GM12878 (cell line): ENCODE measurements around the gene ASF1B. TPM values are rescaled to one million over a fixed set of nuclear protein-coding genes. Genes with fewer than 3 reads are reported as not detected.

Experiments used
- ASH2L ChIP-seq: fragments of 300-600, 200-600 bp; sonication (generic); IDR thresholded peaks from 2 replicates; pipeline ENCODE4 v1.6.1; 2017; ENCODE audit warnings: low read depth, mild to moderate bottlenecking, borderline replicate concordance
- BRCA1 ChIP-seq: IDR thresholded peaks from 2 replicates; pipeline ENCODE4 v1.6.1; 2011; ENCODE audit warnings: low read depth, low read length, improper control_type of control experiment
- CEBPB ChIP-seq, 2 experiments: fragments of 150-350 bp in 1 of 2; IDR thresholded peaks; 2 replicates each; pipeline ENCODE4 v1.6.1; 2012 to 2014; ENCODE audit warnings: low read depth in 2 of 2, low read length in 2 of 2, borderline replicate concordance in 1 of 2, inconsistent platforms in 1 of 2
- CREB1 ChIP-seq: IDR thresholded peaks from 2 replicates; pipeline ENCODE4 v1.6.1; 2012; ENCODE audit warnings: low read depth, mild to moderate bottlenecking, inconsistent platforms
- DPF2 ChIP-seq: fragments of 450-650 bp; IDR thresholded peaks from 2 replicates; pipeline ENCODE4 v1.6.1; 2017; ENCODE audit warnings: mild to moderate bottlenecking
- EP300 ChIP-seq, 2 experiments: fragments of 150-350 bp in 1 of 2; IDR thresholded peaks; 2 replicates each; pipeline ENCODE4 v1.6.1; 2011 to 2012; ENCODE audit warnings: low read depth in 2 of 2, low read length in 2 of 2, borderline replicate concordance in 1 of 2, improper control_type of control experiment in 1 of 2, inconsistent platforms in 1 of 2; ENCODE audit not compliant: control insufficient read depth in 1 of 2
- ESRRA ChIP-seq: IDR thresholded peaks from 2 replicates; pipeline ENCODE4 v1.6.1; 2012; ENCODE audit warnings: mild to moderate bottlenecking, low read length, improper control_type of control experiment
- FOXM1 ChIP-seq: IDR thresholded peaks from 2 replicates; pipeline ENCODE4 v1.6.1; 2012; ENCODE audit warnings: low read depth, mild to moderate bottlenecking, inconsistent platforms, low read length, moderate library complexity
- GABPA ChIP-seq: IDR thresholded peaks from 2 replicates; pipeline ENCODE4 v1.6.1; 2014; ENCODE audit warnings: antibody characterized with exemption, low read depth, mild to moderate bottlenecking, inconsistent platforms
- HDGF ChIP-seq: fragments of 450-650 bp; IDR thresholded peaks from 2 replicates; pipeline ENCODE4 v1.6.1; 2016; ENCODE audit warnings: antibody characterized with exemption
- IRF4 ChIP-seq: IDR thresholded peaks from 2 replicates; pipeline ENCODE4 v1.6.1; 2011; ENCODE audit warnings: low read depth, low read length
- JUNB ChIP-seq: IDR thresholded peaks from 2 replicates; pipeline ENCODE4 v1.6.1; 2016; ENCODE audit warnings: antibody characterized with exemption, mild to moderate bottlenecking
- NFYA ChIP-seq: IDR thresholded peaks from 2 replicates; pipeline ENCODE4 v1.6.1; 2011; ENCODE audit warnings: low read depth, mild to moderate bottlenecking, low read length, improper control_type of control experiment, borderline replicate concordance
- PAX5 ChIP-seq: IDR thresholded peaks from 2 replicates; pipeline ENCODE4 v1.6.1; 2011; ENCODE audit warnings: low read depth, low read length, borderline replicate concordance
- PML ChIP-seq: IDR thresholded peaks from 2 replicates; pipeline ENCODE4 v1.6.1; 2012; ENCODE audit warnings: low read length, inconsistent platforms
- POU2F2 ChIP-seq: IDR thresholded peaks from 3 replicates; pipeline ENCODE4 v1.6.1; 2011; ENCODE audit warnings: low read depth, mild to moderate bottlenecking, low read length, borderline replicate concordance
- RAD51 ChIP-seq: fragments of 450-650 bp; IDR thresholded peaks from 2 replicates; pipeline ENCODE4 v1.6.1; 2016; ENCODE audit warnings: moderate library complexity, mild to moderate bottlenecking, inconsistent platforms
- RB1 ChIP-seq: fragments of 450-650 bp; formaldehyde crosslinking; IDR thresholded peaks from 2 replicates; pipeline ENCODE4 v1.6.1; 2017; ENCODE audit warnings: mild to moderate bottlenecking, borderline replicate concordance
- SMC3 ChIP-seq: IDR thresholded peaks from 2 replicates; pipeline ENCODE4 v1.6.1; 2011; ENCODE audit warnings: low read length, improper control_type of control experiment, borderline replicate concordance
- STAT1 ChIP-seq: fragments of 450-650 bp; conservative IDR thresholded peaks from 2 replicates; pipeline ENCODE4 v1.6.1; 2014; ENCODE audit warnings: antibody characterized with exemption, mild to moderate bottlenecking
- YBX1 ChIP-seq: fragments of 450-650 bp; IDR thresholded peaks from 2 replicates; pipeline ENCODE4 v1.6.1; 2016; ENCODE audit warnings: antibody characterized with exemption
- ZNF207 ChIP-seq: fragments of 450-650 bp; IDR thresholded peaks from 2 replicates; pipeline ENCODE4 v1.6.1; 2014; ENCODE audit warnings: antibody characterized with exemption, mild to moderate bottlenecking, borderline replicate concordance
- polyA plus RNA-seq, 11 experiments: library from polyadenylated mRNA; depleted of rRNA in 4 of 11; unstranded in 6 of 11; stranded (reverse) in 5 of 11; fragments of >200 nt; fragmentation: Nextera tagmentation in 4 of 11; fragmentation: Illumina TruSeq in 1 of 11; extraction: Ambion mirVana in 4 of 11; extraction: Trizol in 1 of 11; gene quantifications; 1 replicate in 1 of 11; 2 replicates in 10 of 11; pipeline versions ENCODE4 v1.2.1 to v1.2.3, GENCODE V29; 2011 to 2016; ENCODE audit warnings: inconsistent platforms in 2 of 11, missing spikeins in 2 of 11, low read depth in 1 of 11
- total RNA-seq, 4 experiments: library from RNA; depleted of rRNA in 3 of 4; stranded (reverse); fragments of >200 nt in 3 of 4; fragmentation: Illumina TruSeq in 1 of 4; extraction: Trizol in 1 of 4; gene quantifications; 2 replicates each; pipeline versions ENCODE4 v1.2.1 to v1.2.3, GENCODE V29; 2013 to 2021
- TF ChIP-seq, protein P1 (sequence below): fragments of 450-650 bp; IDR thresholded peaks from 2 replicates; pipeline ENCODE4 v1.6.1; 2017; ENCODE audit warnings: mild to moderate bottlenecking, low read depth, inconsistent platforms; ENCODE audit not compliant: poor library complexity, severe bottlenecking
- TF ChIP-seq, protein P2 (sequence below): fragments of 450-650 bp; IDR thresholded peaks from 2 replicates; pipeline ENCODE4 v1.6.1; 2018; ENCODE audit warnings: borderline replicate concordance, mild to moderate bottlenecking; ENCODE audit not compliant: partially characterized antibody
- TF ChIP-seq, protein P3 (sequence below): fragments of 450-650 bp; IDR thresholded peaks from 2 replicates; pipeline ENCODE4 v1.6.1; 2016; ENCODE audit warnings: mild to moderate bottlenecking

Gene ASF1B
- total and polyA plus RNA-seq, 10 of the 15 experiments (the other 5 are each of a cell fraction or from before 2014, with no cell fraction given): 10.4 to 217 (median 90.2) TPM

DNA sequence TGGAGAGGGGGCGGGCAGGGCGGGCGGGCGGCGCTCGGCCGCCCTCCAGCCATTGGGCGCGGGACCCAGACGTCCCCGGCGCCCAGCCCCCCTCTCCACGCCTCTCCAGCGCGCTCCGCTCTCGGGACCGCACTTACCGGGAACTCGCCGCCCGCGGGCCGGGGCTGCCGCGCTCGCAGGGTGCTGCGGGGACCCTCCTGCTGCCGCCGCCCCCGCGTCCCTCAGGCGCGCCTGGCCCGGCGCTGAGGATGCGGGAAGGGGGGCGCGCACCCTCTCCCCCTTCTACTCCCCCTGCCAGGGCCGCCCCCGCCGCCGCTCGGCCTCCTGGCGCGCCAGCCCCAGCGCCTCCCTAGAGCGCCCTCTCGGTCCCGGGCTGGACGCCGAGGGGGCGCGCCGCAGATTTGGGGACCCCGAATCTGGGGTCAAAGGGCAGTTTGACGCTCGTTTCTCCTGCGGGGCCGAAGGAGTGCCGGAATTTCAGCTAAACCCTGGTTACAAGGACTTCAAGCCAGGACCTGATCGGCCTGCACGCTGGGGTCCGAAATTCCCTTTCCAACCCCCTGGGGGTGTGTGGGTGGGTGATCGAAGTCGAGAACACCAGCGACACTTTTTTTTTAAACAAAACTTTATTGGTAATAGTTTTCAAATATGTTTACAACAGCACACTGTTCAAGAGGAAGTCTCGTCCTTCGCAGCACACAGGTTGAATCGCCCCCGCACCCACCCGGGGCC is 45.1 kb downstream of the ASF1B start (continued):
- TF ChIP-seq, protein P1, sequence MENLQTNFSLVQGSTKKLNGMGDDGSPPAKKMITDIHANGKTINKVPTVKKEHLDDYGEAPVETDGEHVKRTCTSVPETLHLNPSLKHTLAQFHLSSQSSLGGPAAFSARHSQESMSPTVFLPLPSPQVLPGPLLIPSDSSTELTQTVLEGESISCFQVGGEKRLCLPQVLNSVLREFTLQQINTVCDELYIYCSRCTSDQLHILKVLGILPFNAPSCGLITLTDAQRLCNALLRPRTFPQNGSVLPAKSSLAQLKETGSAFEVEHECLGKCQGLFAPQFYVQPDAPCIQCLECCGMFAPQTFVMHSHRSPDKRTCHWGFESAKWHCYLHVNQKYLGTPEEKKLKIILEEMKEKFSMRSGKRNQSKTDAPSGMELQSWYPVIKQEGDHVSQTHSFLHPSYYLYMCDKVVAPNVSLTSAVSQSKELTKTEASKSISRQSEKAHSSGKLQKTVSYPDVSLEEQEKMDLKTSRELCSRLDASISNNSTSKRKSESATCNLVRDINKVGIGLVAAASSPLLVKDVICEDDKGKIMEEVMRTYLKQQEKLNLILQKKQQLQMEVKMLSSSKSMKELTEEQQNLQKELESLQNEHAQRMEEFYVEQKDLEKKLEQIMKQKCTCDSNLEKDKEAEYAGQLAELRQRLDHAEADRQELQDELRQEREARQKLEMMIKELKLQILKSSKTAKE: peak; percentile 53
- TF ChIP-seq ASH2L (peak; percentile 28; the same call in 1 of the 2 replicates), ESRRA (no peak; the same call in 1 of the 2 replicates), CEBPB (IDR thresholded peaks at IDR 0.05; ENCODE audit: borderline replicate concordance in 1 of 2, low read depth in 2 of 2, low read length in 2 of 2) (no peak), RAD51 (no peak), JUNB (peak; percentile 13; the same call in 1 of the 2 replicates), NFYA (no peak), DPF2 (peak; percentile 94), STAT1 (0 out of 2 replicates have a peak, but pooled peaks have one; percentile 17), BRCA1 (no peak), HDGF (no peak), CREB1 (peak; percentile 43; the same call in 1 of the 2 replicates), POU2F2 (peak; percentile 24; the same call in 1 of the 3 replicates), FOXM1 (peak; percentile 56; the same call in 1 of the 2 replicates), ZNF207 (peak; percentile 63; the same call in 1 of the 2 replicates), PML (peak; percentile 82; the same call in 1 of the 2 replicates), SMC3 (0 out of 2 replicates have a peak, but pooled peaks have one; percentile 4), EP300 (IDR thresholded peaks at IDR 0.05; ENCODE audit: borderline replicate concordance in 1 of 2, control insufficient read depth in 1 of 2, low read depth in 2 of 2, low read length in 2 of 2) (0 out of 4 replicates have a peak, but pooled peaks of 1 of the 2 experiments have one; percentile 21), GABPA (no peak), YBX1 (no peak), PAX5 (0 out of 2 replicates have a peak, but pooled peaks have one; percentile 23), IRF4 (no peak), RB1 (peak; percentile 66; the same call in 1 of the 2 replicates)
- TF ChIP-seq, protein P2, sequence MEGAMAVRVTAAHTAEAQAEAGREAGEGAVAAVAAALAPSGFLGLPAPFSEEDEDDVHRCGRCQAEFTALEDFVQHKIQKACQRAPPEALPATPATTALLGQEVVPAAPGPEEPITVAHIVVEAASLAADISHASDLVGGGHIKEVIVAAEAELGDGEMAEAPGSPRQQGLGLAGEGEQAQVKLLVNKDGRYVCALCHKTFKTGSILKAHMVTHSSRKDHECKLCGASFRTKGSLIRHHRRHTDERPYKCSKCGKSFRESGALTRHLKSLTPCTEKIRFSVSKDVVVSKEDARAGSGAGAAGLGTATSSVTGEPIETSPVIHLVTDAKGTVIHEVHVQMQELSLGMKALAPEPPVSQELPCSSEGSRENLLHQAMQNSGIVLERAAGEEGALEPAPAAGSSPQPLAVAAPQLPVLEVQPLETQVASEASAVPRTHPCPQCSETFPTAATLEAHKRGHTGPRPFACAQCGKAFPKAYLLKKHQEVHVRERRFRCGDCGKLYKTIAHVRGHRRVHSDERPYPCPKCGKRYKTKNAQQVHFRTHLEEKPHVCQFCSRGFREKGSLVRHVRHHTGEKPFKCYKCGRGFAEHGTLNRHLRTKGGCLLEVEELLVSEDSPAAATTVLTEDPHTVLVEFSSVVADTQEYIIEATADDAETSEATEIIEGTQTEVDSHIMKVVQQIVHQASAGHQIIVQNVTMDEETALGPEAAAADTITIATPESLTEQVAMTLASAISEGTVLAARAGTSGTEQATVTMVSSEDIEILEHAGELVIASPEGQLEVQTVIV: no peak
- TF ChIP-seq, protein P3, sequence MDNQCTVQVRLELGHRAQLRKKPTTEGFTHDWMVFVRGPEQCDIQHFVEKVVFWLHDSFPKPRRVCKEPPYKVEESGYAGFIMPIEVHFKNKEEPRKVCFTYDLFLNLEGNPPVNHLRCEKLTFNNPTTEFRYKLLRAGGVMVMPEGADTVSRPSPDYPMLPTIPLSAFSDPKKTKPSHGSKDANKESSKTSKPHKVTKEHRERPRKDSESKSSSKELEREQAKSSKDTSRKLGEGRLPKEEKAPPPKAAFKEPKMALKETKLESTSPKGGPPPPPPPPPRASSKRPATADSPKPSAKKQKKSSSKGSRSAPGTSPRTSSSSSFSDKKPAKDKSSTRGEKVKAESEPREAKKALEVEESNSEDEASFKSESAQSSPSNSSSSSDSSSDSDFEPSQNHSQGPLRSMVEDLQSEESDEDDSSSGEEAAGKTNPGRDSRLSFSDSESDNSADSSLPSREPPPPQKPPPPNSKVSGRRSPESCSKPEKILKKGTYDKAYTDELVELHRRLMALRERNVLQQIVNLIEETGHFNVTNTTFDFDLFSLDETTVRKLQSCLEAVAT: 0 out of 2 replicates have a peak, but pooled peaks have one; percentile 58
